ENCODE data around the gene MME. TPM values are rescaled to one million over a fixed set of nuclear protein-coding genes. Genes with fewer than 3 reads are reported as not detected.

Gene MME
- total and polyA plus RNA-seq, 3 donors from 2014 or later = 5.4 to 6.3 (median 5.5) TPM

DNA sequence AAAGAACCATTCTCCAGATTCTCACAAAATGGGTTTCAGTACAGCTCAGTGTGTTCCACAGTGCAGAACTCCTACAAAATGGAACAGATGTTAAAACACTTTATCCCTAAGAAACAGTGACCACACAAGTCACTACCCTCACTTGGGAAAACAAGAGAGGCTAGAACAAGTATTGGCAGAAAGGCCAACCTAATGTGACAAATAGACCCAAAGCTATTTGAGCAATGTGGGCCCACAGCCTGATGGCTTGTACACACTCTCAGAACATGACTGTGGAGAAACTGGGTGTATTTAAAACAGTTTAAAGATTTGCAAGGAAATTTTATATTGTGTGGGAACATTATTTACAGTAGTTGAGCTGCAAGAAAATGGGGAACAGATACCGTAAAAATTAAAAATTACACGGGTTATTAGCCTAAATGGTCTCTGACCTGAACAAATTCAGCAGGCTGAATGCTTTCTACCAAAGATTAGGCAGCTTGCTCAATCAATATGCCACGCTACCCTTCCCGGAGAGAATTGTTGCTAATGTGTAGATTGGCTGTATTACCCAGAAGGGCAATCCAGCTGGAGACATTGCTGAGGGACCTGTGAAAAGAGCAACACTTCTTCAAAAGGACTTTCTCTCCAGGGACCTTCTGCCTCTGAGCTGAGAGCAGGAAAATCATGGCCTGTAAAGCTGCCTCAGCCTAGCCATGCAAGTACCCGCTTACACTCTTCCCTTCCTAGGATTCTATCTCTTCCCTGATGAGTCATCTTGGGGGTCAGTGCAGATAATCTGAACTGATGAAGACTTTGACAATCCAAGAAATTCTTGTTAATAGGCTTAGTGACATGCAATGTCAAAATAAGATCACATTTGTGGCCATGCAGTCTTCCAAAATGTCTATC, 116.3 kb downstream of the MME start:
- WGBS, 2 donors = 76 to 79% methylated on average over 5 of the region's 5 CpGs
- intact Hi-C loops (cut with DNase I; ENCODE audit: low total_unique reads) = no loop called here
- no peaks in the 10 kb centered on the region for H3K27me3 ChIP-seq
- no peaks in the 10 kb centered on the region for H3K36me3 ChIP-seq (ENCODE audit: low read depth, missing control alignments)
- no peaks in the 10 kb centered on the region for H3K4me1 ChIP-seq
- no peaks in the 10 kb centered on the region for H3K9me3 ChIP-seq
- no peak overlapping the region for H3K4me3 ChIP-seq
- H3K27ac ChIP-seq = no peak overlapping the region
- no peak for DNase-seq
- TF ChIP-seq, protein P1, sequence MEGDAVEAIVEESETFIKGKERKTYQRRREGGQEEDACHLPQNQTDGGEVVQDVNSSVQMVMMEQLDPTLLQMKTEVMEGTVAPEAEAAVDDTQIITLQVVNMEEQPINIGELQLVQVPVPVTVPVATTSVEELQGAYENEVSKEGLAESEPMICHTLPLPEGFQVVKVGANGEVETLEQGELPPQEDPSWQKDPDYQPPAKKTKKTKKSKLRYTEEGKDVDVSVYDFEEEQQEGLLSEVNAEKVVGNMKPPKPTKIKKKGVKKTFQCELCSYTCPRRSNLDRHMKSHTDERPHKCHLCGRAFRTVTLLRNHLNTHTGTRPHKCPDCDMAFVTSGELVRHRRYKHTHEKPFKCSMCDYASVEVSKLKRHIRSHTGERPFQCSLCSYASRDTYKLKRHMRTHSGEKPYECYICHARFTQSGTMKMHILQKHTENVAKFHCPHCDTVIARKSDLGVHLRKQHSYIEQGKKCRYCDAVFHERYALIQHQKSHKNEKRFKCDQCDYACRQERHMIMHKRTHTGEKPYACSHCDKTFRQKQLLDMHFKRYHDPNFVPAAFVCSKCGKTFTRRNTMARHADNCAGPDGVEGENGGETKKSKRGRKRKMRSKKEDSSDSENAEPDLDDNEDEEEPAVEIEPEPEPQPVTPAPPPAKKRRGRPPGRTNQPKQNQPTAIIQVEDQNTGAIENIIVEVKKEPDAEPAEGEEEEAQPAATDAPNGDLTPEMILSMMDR (IDR thresholded peaks at IDR 0.05) = no peak
- TF ChIP-seq POLR2A (IDR thresholded peaks at IDR 0.05) = no peak

DNA sequence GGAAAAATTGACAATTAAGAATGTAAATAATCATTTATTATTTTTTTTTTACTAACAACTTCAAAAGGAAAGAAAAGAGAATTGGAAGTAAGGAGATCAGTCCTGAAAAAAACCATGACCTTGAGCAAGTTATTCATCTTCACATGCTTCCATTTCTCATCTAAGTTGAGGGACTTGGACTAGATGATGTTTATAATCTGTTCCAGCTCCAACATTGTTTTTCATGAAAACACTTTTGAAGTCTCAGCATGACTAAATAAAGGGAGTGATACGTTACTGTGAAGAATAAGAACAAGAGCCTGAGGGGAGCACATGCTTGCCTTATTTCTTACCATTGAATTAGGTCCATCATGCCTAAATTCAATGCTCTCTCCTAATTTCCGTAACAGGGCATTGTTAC, 117.7 kb downstream of the MME start:
- Histone ChIP-seq H3K27ac (no peak overlapping the region), H3K4me1 (no peaks in the 10 kb centered on the region), H3K27me3 (no peaks in the 10 kb centered on the region), H3K9me3 (no peaks in the 10 kb centered on the region), H3K36me3 (ENCODE audit: low read depth, missing control alignments) (no peaks in the 10 kb centered on the region), H3K4me3 (no peak overlapping the region)
- WGBS, 2 donors = 76 to 83% methylated on average over 2 of the region's 2 CpGs
- TF ChIP-seq, protein P1 (IDR thresholded peaks at IDR 0.05) = no peak
- no peak for TF ChIP-seq POLR2A (IDR thresholded peaks at IDR 0.05)
- intact Hi-C loops (cut with DNase I; ENCODE audit: low total_unique reads) = no loop called here
- no peak for DNase-seq

DNA sequence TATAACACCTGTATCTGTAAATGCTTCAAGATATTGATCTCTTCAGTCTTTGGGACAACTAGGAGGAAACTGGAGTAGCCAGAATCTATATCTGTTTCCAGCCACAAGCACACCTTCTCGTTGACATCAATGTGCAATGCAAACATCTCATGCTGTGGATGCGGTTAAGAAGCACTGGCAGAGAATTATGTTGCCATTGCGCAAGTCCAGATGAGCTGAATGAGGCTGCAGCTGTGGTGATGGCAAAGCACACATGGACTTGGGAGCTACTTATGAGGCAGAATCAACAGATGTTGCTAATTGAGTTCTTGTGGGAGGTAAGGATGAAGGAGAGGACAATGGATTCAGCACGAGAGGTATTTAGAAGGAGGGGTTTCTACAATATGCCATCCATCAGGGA, 122.5 kb downstream of the MME start:
- Histone ChIP-seq H3K4me1 (no peaks in the 10 kb centered on the region), H3K27me3 (no peaks in the 10 kb centered on the region), H3K27ac (no peak overlapping the region), H3K4me3 (no peak overlapping the region), H3K9me3 (no peaks in the 10 kb centered on the region), H3K36me3 (ENCODE audit: low read depth, missing control alignments) (no peaks in the 10 kb centered on the region)
- no peak for TF ChIP-seq POLR2A (IDR thresholded peaks at IDR 0.05)
- TF ChIP-seq, protein P1 (IDR thresholded peaks at IDR 0.05) = no peak
- intact Hi-C loops (cut with DNase I; ENCODE audit: low total_unique reads) = no loop called here
- WGBS, 2 donors = 86 to 87% methylated on average over 4 of the region's 4 CpGs
- DNase-seq = no peak

DNA sequence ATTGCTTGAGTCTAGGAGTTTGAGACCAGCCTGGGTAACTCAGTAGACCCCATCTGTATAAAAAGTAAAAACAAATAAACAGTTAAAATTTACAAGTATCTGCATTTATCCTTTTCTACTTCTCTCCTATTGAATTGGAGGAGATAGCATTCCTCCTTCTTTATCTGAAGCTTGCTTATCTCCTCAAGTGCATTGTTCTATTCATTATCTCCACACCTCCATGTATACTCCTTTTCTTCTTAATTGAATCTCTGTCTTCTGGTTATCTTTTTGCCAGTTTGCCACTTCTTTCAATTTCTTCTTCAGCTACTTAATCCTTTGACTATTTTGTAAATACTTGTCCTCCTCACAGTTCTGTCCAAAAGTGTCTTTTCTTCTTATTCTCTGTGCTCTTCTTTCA, 124.7 kb downstream of the MME start:
- Histone ChIP-seq H3K9me3 (no peaks in the 10 kb centered on the region), H3K36me3 (ENCODE audit: low read depth, missing control alignments) (no peaks in the 10 kb centered on the region), H3K4me3 (no peak overlapping the region), H3K4me1 (no peaks in the 10 kb centered on the region), H3K27me3 (no peaks in the 10 kb centered on the region), H3K27ac (no peak overlapping the region)
- intact Hi-C loops (cut with DNase I; ENCODE audit: low total_unique reads) = no loop called here
- DNase-seq = no peak
- TF ChIP-seq, protein P1 (IDR thresholded peaks at IDR 0.05) = no peak
- TF ChIP-seq POLR2A (IDR thresholded peaks at IDR 0.05) = no peak
